Chondrocyte (in vitro differentiated cells): Measurements from ENCODE around the gene PLCB4. TPM values are rescaled to one million over a fixed set of nuclear protein-coding genes. Genes with fewer than 3 reads are reported as not detected.

Source experiments
- DNase-seq: peaks from one replicate; pipeline ENCODE4 v3.0.0; 2021; ENCODE audit warnings: mixed read lengths, low spot score
- H3K27ac Mint-ChIP-seq: one replicate; pipeline ENCODE4 v1.8.0; 2021; ENCODE audit warnings: mild to moderate bottlenecking, moderate library complexity, mixed read lengths; ENCODE audit not compliant: unreplicated experiment
- H3K27me3 Mint-ChIP-seq: 2 replicates; pipeline ENCODE4 v1.8.0; 2021; ENCODE audit warnings: low read depth, mixed read lengths
- H3K36me3 Mint-ChIP-seq: 2 replicates; pipeline ENCODE4 v1.8.0; 2021; ENCODE audit warnings: low read depth, mixed read lengths
- H3K4me1 Mint-ChIP-seq: 2 replicates; pipeline ENCODE4 v1.8.0; 2021; ENCODE audit warnings: low read depth, mild to moderate bottlenecking, mixed read lengths
- H3K4me3 Mint-ChIP-seq: one replicate; pipeline ENCODE4 v1.8.0; 2021; ENCODE audit warnings: mild to moderate bottlenecking, moderate library complexity, mixed read lengths; ENCODE audit not compliant: unreplicated experiment
- H3K9me3 Mint-ChIP-seq: 2 replicates; pipeline ENCODE4 v1.8.0; 2021; ENCODE audit warnings: low read depth, mixed read lengths
- total RNA-seq: library from RNA; stranded (reverse); gene quantifications from 3 replicates; pipeline ENCODE4 v1.2.1, GENCODE V29; 2021
- TF ChIP-seq, protein P1 (sequence below): fragments of 200-600 bp; sonication (generic); IDR thresholded peaks from 2 replicates; pipeline ENCODE4 v1.5.0; 2021; ENCODE audit warnings: antibody characterized with exemption, mild to moderate bottlenecking, moderate library complexity

Gene PLCB4
- total RNA-seq, 1 donor from 2014 or later = 13.3 TPM

DNA sequence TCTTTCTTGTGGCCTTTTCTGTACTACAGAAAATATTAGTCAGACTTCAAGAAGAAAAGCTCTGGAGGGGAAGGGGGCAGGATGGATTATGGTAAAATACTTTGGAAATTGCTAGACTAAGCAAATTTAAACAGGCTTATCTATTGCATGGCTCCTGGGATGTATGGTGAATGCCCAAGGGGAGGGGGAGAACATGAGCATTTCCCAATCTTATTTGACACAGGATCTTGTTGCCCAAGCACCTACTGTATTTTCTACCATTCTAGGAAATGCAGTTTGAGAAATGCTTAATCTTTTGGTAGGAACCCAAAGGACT, 359.4 kb downstream of the PLCB4 start:
- TF ChIP-seq, protein P1, sequence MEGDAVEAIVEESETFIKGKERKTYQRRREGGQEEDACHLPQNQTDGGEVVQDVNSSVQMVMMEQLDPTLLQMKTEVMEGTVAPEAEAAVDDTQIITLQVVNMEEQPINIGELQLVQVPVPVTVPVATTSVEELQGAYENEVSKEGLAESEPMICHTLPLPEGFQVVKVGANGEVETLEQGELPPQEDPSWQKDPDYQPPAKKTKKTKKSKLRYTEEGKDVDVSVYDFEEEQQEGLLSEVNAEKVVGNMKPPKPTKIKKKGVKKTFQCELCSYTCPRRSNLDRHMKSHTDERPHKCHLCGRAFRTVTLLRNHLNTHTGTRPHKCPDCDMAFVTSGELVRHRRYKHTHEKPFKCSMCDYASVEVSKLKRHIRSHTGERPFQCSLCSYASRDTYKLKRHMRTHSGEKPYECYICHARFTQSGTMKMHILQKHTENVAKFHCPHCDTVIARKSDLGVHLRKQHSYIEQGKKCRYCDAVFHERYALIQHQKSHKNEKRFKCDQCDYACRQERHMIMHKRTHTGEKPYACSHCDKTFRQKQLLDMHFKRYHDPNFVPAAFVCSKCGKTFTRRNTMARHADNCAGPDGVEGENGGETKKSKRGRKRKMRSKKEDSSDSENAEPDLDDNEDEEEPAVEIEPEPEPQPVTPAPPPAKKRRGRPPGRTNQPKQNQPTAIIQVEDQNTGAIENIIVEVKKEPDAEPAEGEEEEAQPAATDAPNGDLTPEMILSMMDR = no peak
- H3K27me3 Mint-ChIP-seq = no peaks in the 10 kb centered on the region
- peaks cover 11% of the 10 kb centered on the region for H3K36me3 Mint-ChIP-seq
- no peaks in the 10 kb centered on the region for H3K9me3 Mint-ChIP-seq
- DNase-seq = no peak
- H3K27ac Mint-ChIP-seq = no peak overlapping the region
- no peak overlapping the region for H3K4me3 Mint-ChIP-seq
- H3K4me1 Mint-ChIP-seq = peaks cover 10% of the 10 kb centered on the region

DNA sequence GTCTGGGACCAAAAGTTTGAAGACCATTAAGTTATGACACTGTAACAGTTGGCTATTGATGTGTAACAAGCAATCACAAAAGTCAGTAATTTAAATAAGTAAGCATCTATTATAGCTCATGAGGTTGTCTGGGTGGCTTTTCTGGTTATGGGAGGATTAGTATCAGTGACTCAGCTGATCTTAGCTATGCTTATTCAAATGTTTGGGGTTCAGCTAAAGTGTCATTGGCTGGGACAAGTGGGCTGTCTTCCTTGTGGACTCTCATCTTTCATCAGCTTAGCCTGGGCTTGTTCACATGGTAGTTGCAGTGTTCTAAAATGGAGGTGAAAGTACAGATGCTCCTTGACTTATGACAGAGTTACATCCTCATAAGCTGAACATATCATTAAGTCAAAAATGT, 370.9 kb downstream of the PLCB4 start:
- no peak overlapping the region for H3K27ac Mint-ChIP-seq
- TF ChIP-seq, protein P1 = no peak
- peaks cover 17% of the 10 kb centered on the region for H3K9me3 Mint-ChIP-seq
- peaks cover 16% of the 10 kb centered on the region for H3K4me1 Mint-ChIP-seq
- DNase-seq = no peak
- no peaks in the 10 kb centered on the region for H3K27me3 Mint-ChIP-seq
- H3K4me3 Mint-ChIP-seq = no peak overlapping the region
- H3K36me3 Mint-ChIP-seq = peaks cover 41% of the 10 kb centered on the region

DNA sequence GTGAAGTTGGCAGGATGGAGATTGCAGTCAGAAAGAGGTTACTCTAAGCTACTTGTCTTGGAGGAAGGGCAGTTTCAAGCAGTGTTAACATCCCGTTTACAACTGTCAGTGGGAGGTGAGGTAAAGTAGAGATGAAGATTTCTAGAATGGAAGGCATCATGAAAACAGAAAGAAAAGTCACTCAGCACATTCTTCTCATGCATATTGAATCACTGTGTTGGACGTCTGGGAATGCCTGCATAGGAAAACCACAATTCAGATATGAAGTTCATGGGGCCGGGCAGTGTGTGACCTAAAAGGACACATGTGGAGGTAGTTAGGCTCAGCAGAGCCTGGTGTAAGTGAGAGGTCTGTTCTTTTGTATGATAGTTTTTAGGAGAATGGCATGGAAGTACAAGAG, 372.0 kb downstream of the PLCB4 start:
- Mint-ChIP-seq H3K27ac (peak overlapping the region; percentile 30), H3K9me3 (peaks cover 17% of the 10 kb centered on the region), H3K36me3 (peaks cover 43% of the 10 kb centered on the region), H3K4me3 (no peak overlapping the region), H3K27me3 (no peaks in the 10 kb centered on the region), H3K4me1 (peaks cover 19% of the 10 kb centered on the region)
- TF ChIP-seq, protein P1 = no peak
- no peak for DNase-seq

DNA sequence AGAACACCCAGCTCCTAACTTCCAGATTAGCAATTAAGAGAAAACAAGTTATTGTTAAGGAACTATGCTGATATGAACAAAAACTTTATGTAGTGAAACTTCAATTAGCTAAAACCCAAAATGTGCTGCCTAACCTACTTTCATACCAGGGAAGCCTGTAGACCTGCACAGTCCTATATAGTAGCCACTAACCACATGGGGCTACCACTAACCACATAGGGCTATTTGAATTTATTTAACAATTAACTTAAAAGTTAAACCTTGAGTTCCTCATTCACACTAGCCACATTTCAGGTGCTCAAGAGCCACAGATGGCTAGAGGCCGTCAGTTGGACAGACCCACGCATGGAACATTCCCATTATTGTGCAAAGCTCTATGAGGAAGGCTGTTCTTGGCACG, 373.1 kb downstream of the PLCB4 start:
- Mint-ChIP-seq H3K36me3 (peaks cover 38% of the 10 kb centered on the region), H3K4me1 (peaks cover 16% of the 10 kb centered on the region), H3K4me3 (no peak overlapping the region), H3K27ac (no peak overlapping the region), H3K9me3 (peaks cover 17% of the 10 kb centered on the region), H3K27me3 (no peaks in the 10 kb centered on the region)
- no peak for DNase-seq
- TF ChIP-seq, protein P1 = no peak

DNA sequence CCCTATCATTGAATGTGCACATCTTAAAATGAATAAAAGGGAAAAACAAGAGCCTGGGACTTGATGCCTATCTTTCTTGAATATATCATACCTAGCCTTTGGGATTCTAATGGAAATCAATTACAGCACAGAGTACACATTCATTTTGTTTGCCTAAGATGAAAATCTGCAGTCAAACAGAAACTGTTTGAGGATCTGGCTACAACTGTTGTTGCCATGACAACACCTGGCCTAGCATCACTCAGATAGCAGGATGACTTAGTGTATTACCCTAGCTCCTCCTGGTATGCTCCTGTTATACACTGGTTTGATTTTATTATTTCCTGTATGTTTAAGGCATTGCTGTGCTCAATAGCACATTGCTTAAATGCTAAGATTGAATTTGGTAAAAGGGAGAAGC, 374.0 kb downstream of the PLCB4 start:
- H3K27me3 Mint-ChIP-seq = no peaks in the 10 kb centered on the region
- TF ChIP-seq, protein P1 = no peak
- peaks cover 13% of the 10 kb centered on the region for H3K4me1 Mint-ChIP-seq
- peaks cover 15% of the 10 kb centered on the region for H3K9me3 Mint-ChIP-seq
- no peak for DNase-seq
- no peak overlapping the region for H3K4me3 Mint-ChIP-seq
- H3K27ac Mint-ChIP-seq = no peak overlapping the region
- peaks cover 31% of the 10 kb centered on the region for H3K36me3 Mint-ChIP-seq
